MCF 10A (cell line): ENCODE data around the gene MED26. TPM values are rescaled to one million over a fixed set of nuclear protein-coding genes. Genes with fewer than 3 reads are reported as not detected.
"Not testable (repeated sequence)": the region's sequence is repeated elsewhere in the genome, so short reads cannot be mapped to it uniquely, and the experiment has no call there.

ENCODE experiments used
- BruUV-seq: library from RNA; stranded (reverse); fragments of 400-500 nt; replicated peaks from 2 replicates; lab custom pipeline; 2021; lab: Mats Ljungman, UMichigan
- CTCF ChIA-PET: fragments of 300-600 bp; sonication (Branson Sonifier 250); formaldehyde crosslinking; extraction: SDS; loops from one replicate; lab custom pipeline; 2021; ENCODE audit warnings: antibody characterized with exemption, inconsistent platforms; lab: Yijun Ruan, JAX
- POLR2A ChIA-PET: fragments of 300-600, 350-650 bp; sonication (Branson Sonifier 250); formaldehyde crosslinking; extraction: SDS; loops from one replicate; lab custom pipeline; 2020; ENCODE audit warnings: antibody characterized with exemption, inconsistent platforms; lab: Yijun Ruan, JAX
- DNase-seq: peaks from one replicate; pipeline ENCODE4 v3.0.0-alpha.2; 2018; ENCODE audit not compliant: unreplicated experiment
- H3K27ac Mint-ChIP-seq: one replicate; pipeline ENCODE4 v1.8.0; 2022; ENCODE audit warnings: mild to moderate bottlenecking, low read depth, mixed read lengths; ENCODE audit not compliant: unreplicated experiment
- H3K27me3 Mint-ChIP-seq: one replicate; pipeline ENCODE4 v1.8.0; 2022; ENCODE audit warnings: mixed read lengths; ENCODE audit not compliant: insufficient read depth, unreplicated experiment
- H3K36me3 Mint-ChIP-seq: one replicate; pipeline ENCODE4 v1.8.0; 2022; ENCODE audit warnings: mild to moderate bottlenecking, moderate library complexity, mixed read lengths; ENCODE audit not compliant: insufficient read depth, unreplicated experiment
- H3K4me1 Mint-ChIP-seq: one replicate; pipeline ENCODE4 v1.8.0; 2022; ENCODE audit warnings: mixed read lengths; ENCODE audit not compliant: insufficient read depth, unreplicated experiment
- H3K4me3 Mint-ChIP-seq: one replicate; pipeline ENCODE4 v1.8.0; 2022; ENCODE audit warnings: mild to moderate bottlenecking, moderate library complexity, mixed read lengths; ENCODE audit not compliant: unreplicated experiment
- H3K9me3 Mint-ChIP-seq: one replicate; pipeline ENCODE4 v1.8.0; 2022; ENCODE audit warnings: mixed read lengths; ENCODE audit not compliant: unreplicated experiment
- intact Hi-C: fragments of 100-400 bp; cut with micrococcal nuclease; formaldehyde crosslinking; loops from 2 replicates; pipeline ENCODE4 v1.14.1; 2022
- total RNA-seq: library from RNA; stranded (reverse); gene quantifications from 2 replicates; pipeline ENCODE4 v1.2.3, GENCODE V29; 2022
- TF ChIP-seq, protein P1 (sequence below): fragments of 200-600 bp; IDR thresholded peaks from one replicate; pipeline ENCODE4 v1.8.0; 2022; ENCODE audit warnings: antibody characterized with exemption, mild to moderate bottlenecking; ENCODE audit not compliant: unreplicated experiment

The MED26 gene
- total RNA-seq, 1 experiment from 2014 or later: 12.9 TPM

DNA sequence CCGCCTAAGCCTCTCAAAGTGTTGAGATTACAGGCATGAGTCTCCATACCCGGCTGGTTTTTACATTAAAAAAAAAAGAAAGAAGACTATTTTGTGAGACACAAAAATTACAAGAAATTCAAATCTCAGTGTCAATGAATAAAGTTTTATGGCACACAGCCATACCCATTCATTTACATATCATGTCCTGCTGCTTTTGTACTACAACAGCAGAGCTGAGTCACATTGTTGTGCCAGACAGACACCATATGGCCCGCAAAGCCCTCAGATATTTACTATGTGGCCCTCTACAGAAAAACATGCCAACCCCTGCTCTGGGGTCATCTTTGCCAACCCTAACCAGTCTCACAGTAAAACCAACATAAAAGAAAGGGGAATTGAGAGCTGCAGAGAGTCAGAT lies 26.6 kb upstream of the MED26 start:
- Mint-ChIP-seq H3K9me3 (no peaks in the 10 kb centered on the region), H3K36me3 (peaks cover 83% of the 10 kb centered on the region), H3K27ac (no peak overlapping the region), H3K27me3 (no peaks in the 10 kb centered on the region), H3K4me3 (no peak overlapping the region), H3K4me1 (peaks cover 7% of the 10 kb centered on the region)
- intact Hi-C loops: no loop called here
- CTCF ChIA-PET: no interaction called here
- TF ChIP-seq, protein P1, sequence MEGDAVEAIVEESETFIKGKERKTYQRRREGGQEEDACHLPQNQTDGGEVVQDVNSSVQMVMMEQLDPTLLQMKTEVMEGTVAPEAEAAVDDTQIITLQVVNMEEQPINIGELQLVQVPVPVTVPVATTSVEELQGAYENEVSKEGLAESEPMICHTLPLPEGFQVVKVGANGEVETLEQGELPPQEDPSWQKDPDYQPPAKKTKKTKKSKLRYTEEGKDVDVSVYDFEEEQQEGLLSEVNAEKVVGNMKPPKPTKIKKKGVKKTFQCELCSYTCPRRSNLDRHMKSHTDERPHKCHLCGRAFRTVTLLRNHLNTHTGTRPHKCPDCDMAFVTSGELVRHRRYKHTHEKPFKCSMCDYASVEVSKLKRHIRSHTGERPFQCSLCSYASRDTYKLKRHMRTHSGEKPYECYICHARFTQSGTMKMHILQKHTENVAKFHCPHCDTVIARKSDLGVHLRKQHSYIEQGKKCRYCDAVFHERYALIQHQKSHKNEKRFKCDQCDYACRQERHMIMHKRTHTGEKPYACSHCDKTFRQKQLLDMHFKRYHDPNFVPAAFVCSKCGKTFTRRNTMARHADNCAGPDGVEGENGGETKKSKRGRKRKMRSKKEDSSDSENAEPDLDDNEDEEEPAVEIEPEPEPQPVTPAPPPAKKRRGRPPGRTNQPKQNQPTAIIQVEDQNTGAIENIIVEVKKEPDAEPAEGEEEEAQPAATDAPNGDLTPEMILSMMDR: no peak
- POLR2A ChIA-PET: interaction anchor here (0.6 kb wide), 1 partner anchor 26 kb away, joined by 3 read pairs; no protein-coding TSS in a partner anchor
- DNase-seq: no peak
- BruUV-seq: no TSS peak

DNA sequence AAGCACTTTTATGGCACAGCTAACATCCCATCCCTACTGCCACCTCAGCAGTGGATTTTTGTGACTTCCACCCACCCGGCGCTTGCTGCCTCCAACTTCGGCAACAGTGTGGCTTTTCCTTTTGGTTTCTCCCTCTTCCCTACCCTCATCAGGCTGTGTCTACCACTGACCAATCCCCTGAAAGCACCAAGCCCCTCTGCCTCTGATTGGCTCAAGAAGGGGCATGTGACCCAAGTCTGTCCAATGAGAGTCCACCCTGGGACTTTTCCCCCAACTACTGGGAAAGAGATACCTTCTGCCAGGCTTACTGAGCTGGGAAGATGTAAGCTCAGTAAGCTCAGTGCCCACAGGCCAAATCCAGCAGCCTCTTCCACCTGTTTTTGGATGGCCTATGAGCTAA lies 26.1 kb upstream of the MED26 start:
- H3K27me3 Mint-ChIP-seq: no peaks in the 10 kb centered on the region
- ChIA-PET POLR2A (interaction anchor here (0.6 kb wide), 1 partner anchor 27 kb away, joined by 3 read pairs; no protein-coding TSS in a partner anchor), CTCF (interaction anchor here (0.6 kb wide), 1 partner anchor 61 kb away, joined by 3 read pairs; no protein-coding TSS in a partner anchor)
- H3K36me3 Mint-ChIP-seq: peaks cover 88% of the 10 kb centered on the region
- TF ChIP-seq, protein P1: no peak
- peak; percentile 17 for DNase-seq
- peaks cover 7% of the 10 kb centered on the region for H3K4me1 Mint-ChIP-seq
- intact Hi-C loops: no loop called here
- no peaks in the 10 kb centered on the region for H3K9me3 Mint-ChIP-seq
- H3K4me3 Mint-ChIP-seq: no peak overlapping the region
- H3K27ac Mint-ChIP-seq: no peak overlapping the region
- no TSS peak for BruUV-seq

DNA sequence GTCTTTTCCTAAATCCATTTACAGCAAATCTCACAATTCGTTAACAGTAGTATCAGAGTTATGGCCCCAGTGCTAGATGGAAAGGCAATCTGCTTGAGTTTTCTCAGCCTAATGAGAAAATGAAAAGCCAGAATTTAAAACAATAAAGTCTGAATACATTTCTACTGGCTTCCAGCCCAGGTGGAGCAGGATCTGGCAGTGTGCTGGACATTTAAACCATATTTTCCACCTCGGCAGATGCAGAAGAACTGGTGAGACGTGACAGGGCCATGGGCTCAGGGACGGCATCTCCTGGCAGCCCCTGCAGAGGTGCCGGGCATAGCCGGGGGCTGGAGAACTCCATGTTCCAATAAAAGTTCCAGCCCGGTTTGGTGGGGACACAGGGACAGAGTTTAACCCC lies 24.9 kb upstream of the MED26 start:
- Mint-ChIP-seq H3K36me3 (peaks cover 90% of the 10 kb centered on the region), H3K27ac (no peak overlapping the region), H3K9me3 (no peaks in the 10 kb centered on the region), H3K4me1 (peaks cover under 1% of the 10 kb centered on the region), H3K27me3 (no peaks in the 10 kb centered on the region), H3K4me3 (no peak overlapping the region)
- no peak for DNase-seq
- intact Hi-C loops: no loop called here
- BruUV-seq: no TSS peak
- TF ChIP-seq, protein P1: no peak
- ChIA-PET POLR2A (no interaction called here), CTCF (no interaction called here)

DNA sequence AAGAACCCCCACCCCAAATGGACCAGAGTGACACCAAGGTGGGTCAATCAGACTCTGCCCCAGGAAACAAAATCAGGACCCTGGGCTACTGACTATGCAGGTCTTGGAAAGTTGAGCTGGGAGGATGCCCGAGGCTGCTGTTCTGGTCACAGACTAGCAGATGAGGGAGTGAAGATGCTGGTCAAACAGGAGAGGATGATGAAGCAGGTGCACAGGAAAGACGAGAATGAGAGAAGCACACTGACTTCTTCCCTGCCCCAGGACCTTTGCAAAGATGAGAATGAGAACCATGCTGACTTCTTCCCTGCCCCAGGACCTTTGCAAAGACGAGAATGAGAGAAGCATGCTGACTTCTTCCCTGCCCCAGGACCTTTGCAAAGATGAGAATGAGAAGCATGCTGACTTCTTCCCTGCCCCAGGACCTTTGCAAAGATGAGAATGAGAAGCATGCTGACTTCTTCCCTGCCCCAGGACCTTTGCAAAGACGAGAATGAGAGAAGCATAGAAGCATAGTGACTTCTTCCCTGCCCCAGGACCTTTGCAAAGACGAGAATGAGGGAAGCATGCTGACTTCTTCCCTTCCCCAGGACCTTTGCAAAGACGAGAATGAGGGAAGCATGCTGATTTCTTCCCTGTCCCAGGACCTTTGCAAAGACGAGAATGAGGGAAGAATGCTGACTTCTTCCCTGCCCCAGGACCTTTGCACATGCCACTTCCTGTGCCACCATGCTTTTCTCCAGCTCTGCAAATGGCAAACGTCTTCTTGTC lies 23.6 kb upstream of the MED26 start:
- H3K27ac Mint-ChIP-seq, H3K27me3 Mint-ChIP-seq, H3K4me1 Mint-ChIP-seq, intact Hi-C loops, BruUV-seq, CTCF ChIA-PET, H3K9me3 Mint-ChIP-seq, DNase-seq, H3K4me3 Mint-ChIP-seq: not testable (repeated sequence)
- POLR2A ChIA-PET: interaction anchor here (0.7 kb wide), 2 partner anchors 55 to 82 kb away, joined by 4 to 5 read pairs; no protein-coding TSS in a partner anchor
- peaks cover 92% of the 10 kb centered on the region for H3K36me3 Mint-ChIP-seq
